Right lobe of liver (tissue), 6 donors: ENCODE data around the gene TENM4. TPM values are rescaled to one million over a fixed set of nuclear protein-coding genes. Genes with fewer than 3 reads are reported as not detected.
A peak's percentile ranks its signal among the peaks of the same experiment; 100 is the strongest.

Experiments
- ATAC-seq, 4 donors: fragments of 200-7000 bp; cut with Tn5 transposase; one replicate each; pipeline ENCODE4 v1.9.1; 2020; ENCODE audit warnings: mild to moderate bottlenecking in 4 of 4, moderate library complexity in 4 of 4
- DNase-seq, 3 donors: peaks; one replicate each; pipeline ENCODE4 v3.0.0-alpha.2; 2020
- H3K27ac ChIP-seq, 3 donors: fragments of 200-600 bp; one replicate each; pipeline ENCODE4 v1.8.0; 2022
- H3K27me3 ChIP-seq, 2 donors: fragments of 200-600 bp; one replicate each; pipeline ENCODE4 v1.8.0; 2022
- H3K36me3 ChIP-seq, 4 donors: fragments of 200-600 bp; sonication (generic) in 1 of 4; one replicate each; pipeline versions ENCODE4 v1.5.1 to v1.8.0; 2017 to 2022; ENCODE audit warnings: control low read depth in 1 of 4
- H3K4me1 ChIP-seq, 4 donors: fragments of 200-600 bp; sonication (generic) in 1 of 4; one replicate each; pipeline versions ENCODE4 v1.5.1 to v1.8.0; 2017 to 2022; ENCODE audit warnings: control low read depth in 1 of 4
- H3K4me3 ChIP-seq, 3 donors: fragments of 200-600 bp; one replicate each; pipeline ENCODE4 v1.8.0; 2022
- H3K9me3 ChIP-seq, 4 donors: fragments of 200-600 bp; sonication (generic) in 1 of 4; one replicate each; pipeline versions ENCODE4 v1.5.1 to v1.8.0; 2017 to 2022; ENCODE audit warnings: control low read depth in 1 of 4
- CTCF ChIP-seq, 4 donors: fragments of 200-600 bp in 3 of 4; fragments of 450-650 bp in 1 of 4; IDR thresholded peaks; one replicate each; pipeline versions ENCODE4 v1.5.1 to v1.8.0; 2016 to 2022; ENCODE audit warnings: antibody characterized with exemption in 4 of 4, mild to moderate bottlenecking in 2 of 4
- POLR2A ChIP-seq: fragments of 450-650 bp; IDR thresholded peaks from one replicate; pipeline ENCODE4 v1.6.1; 2017; ENCODE audit warnings: antibody characterized with exemption, mild to moderate bottlenecking
- WGBS: methylation state at CpG from one replicate; pipeline ENCODE4 v1.1.6; 2018; ENCODE audit warnings: low coverage, low lambda C conversion rate; ENCODE audit not compliant: insufficient coverage; ENCODE audit errors: missing lambda C conversion rate; 5-methylcytosine and 5-hydroxymethylcytosine counted together
- intact Hi-C, 2 donors: fragments of 100-400 bp; cut with DNase I; formaldehyde crosslinking; loops; one replicate each; pipeline versions ENCODE4 v1.11.2 to v1.14.1; 2022
- total RNA-seq, 6 experiments: library from RNA; depleted of rRNA in 2 of 6; stranded (reverse); fragments of >200 nt in 2 of 6; fragmentation: NEBNext Ultra II Directional in 3 of 6; extraction: Animal tissue kit (Norgen Biotek cat#: 25700) in 3 of 6; gene quantifications; one replicate each; pipeline versions ENCODE4 v1.1.0 to v1.2.4, GENCODE V29; 2016 to 2023
- donor health status: DM: no; HTN: yes; CAD: no.
- donor health status: DM: no; HTN: no; CAD: no.
- donor health status: DM: no; HTN: no; CAD: no.
- donor health status: DM: no; HTN: yes; CAD: no.
- donor health status: DM: no; HTN: yes; CAD: no.

TENM4 gene
- total RNA-seq, 6 experiments from 2014 or later, result 0.04 to 0.58 (median 0.14) TPM; not detected in 2

- intact Hi-C loops, result no loop called here
- Histone ChIP-seq H3K27ac (no peak overlapping the region), H3K4me3 (no peak overlapping the region), H3K9me3 (no peaks in the 10 kb centered on the region), H3K27me3 (no peaks in the 10 kb centered on the region), H3K36me3 (no peaks in the 10 kb centered on the region), H3K4me1 (no peaks in the 10 kb centered on the region)
- ATAC-seq, result no peak
- TF ChIP-seq CTCF (IDR thresholded peaks at IDR 0.05) (no peak), POLR2A (no peak)
- no peak for DNase-seq
- WGBS, result 88% methylated on average over 4 of the region's 4 CpGs
These were observed 530.5 kb downstream of the TENM4 start for GRCh38 chr11:78910322-78910721.

- no peaks in the 10 kb centered on the region for H3K27me3 ChIP-seq
- H3K4me3 ChIP-seq, result no peak overlapping the region
- 80% methylated on average over 3 of the region's 4 CpGs for WGBS
- TF ChIP-seq POLR2A (no peak), CTCF (IDR thresholded peaks at IDR 0.05) (no peak)
- H3K4me1 ChIP-seq, result no peaks in the 10 kb centered on the region
- ATAC-seq, result no peak
- intact Hi-C loops, result no loop called here
- no peaks in the 10 kb centered on the region for H3K36me3 ChIP-seq
- no peak for DNase-seq
- H3K27ac ChIP-seq, result no peak overlapping the region
- no peaks in the 10 kb centered on the region for H3K9me3 ChIP-seq
These were observed 531.4 kb downstream of the TENM4 start for GRCh38 chr11:78909386-78909785.

- WGBS, result 35% methylated on average over 4 of the region's 4 CpGs
- H3K36me3 ChIP-seq, result no peaks in the 10 kb centered on the region
- TF ChIP-seq POLR2A (no peak), CTCF (IDR thresholded peaks at IDR 0.05) (no peak)
- no peaks in the 10 kb centered on the region for H3K4me1 ChIP-seq
- H3K4me3 ChIP-seq, result no peak overlapping the region
- DNase-seq (peak in 1 of 3 donors; percentile 24), ATAC-seq (peak; percentile 39 to 85 (median 76))
- intact Hi-C loops, result no loop called here
- no peaks in the 10 kb centered on the region for H3K27me3 ChIP-seq
- no peaks in the 10 kb centered on the region for H3K9me3 ChIP-seq
- H3K27ac ChIP-seq, result no peak overlapping the region
These were observed 533.2 kb downstream of the TENM4 start for GRCh38 chr11:78907636-78908035.

GRCh38 chr11:78906566-78906965 is 534.3 kb downstream of the TENM4 start:
- Histone ChIP-seq H3K36me3 (no peaks in the 10 kb centered on the region), H3K4me3 (no peak overlapping the region), H3K27me3 (no peaks in the 10 kb centered on the region), H3K9me3 (no peaks in the 10 kb centered on the region), H3K4me1 (no peaks in the 10 kb centered on the region), H3K27ac (no peak overlapping the region)
- intact Hi-C loops, result no loop called here
- ATAC-seq, result peak in 1 of 4 donors; percentile 39
- TF ChIP-seq CTCF (IDR thresholded peaks at IDR 0.05) (no peak), POLR2A (no peak)
- WGBS, result no CpG with 5 or more reads among the region's 1 CpG
- no peak for DNase-seq

- 47% methylated on average over 2 of the region's 3 CpGs for WGBS
- no peak for DNase-seq
- Histone ChIP-seq H3K4me3 (no peak overlapping the region), H3K27ac (no peak overlapping the region), H3K27me3 (no peaks in the 10 kb centered on the region), H3K4me1 (no peaks in the 10 kb centered on the region), H3K36me3 (no peaks in the 10 kb centered on the region), H3K9me3 (no peaks in the 10 kb centered on the region)
- intact Hi-C loops, result no loop called here
- TF ChIP-seq POLR2A, result no peak
- no peak for TF ChIP-seq CTCF (IDR thresholded peaks at IDR 0.05)
- no peak for ATAC-seq
These were observed 535.1 kb downstream of the TENM4 start for GRCh38 chr11:78905756-78906155.
